Ovary (tissue), 1 donor: Measurements from ENCODE around the gene NPFFR1.
"Not testable (repeated sequence)": the region's sequence is repeated elsewhere in the genome, so short reads cannot be mapped to it uniquely, and the experiment has no call there.

Experiments
- EP300 ChIP-seq: sonication (generic); formaldehyde crosslinking; IDR thresholded peaks from one replicate; pipeline ENCODE4 v1.6.1; 2017; ENCODE audit warnings: antibody characterized with exemption
- POLR2A ChIP-seq: fragments of 450-650 bp; IDR thresholded peaks from one replicate; pipeline ENCODE4 v1.6.1; 2017; ENCODE audit warnings: antibody characterized with exemption, mild to moderate bottlenecking, moderate library complexity

- not testable (repeated sequence) for TF ChIP-seq POLR2A, EP300
These were observed 44.5 kb downstream of the NPFFR1 start for GRCh38 chr10:70239077-70239976.
